Measurements from ENCODE around the gene RACK1.
"Not testable (repeated sequence)": the region's sequence is repeated elsewhere in the genome, so short reads cannot be mapped to it uniquely, and the experiment has no call there.

RACK1 gene

DNA sequence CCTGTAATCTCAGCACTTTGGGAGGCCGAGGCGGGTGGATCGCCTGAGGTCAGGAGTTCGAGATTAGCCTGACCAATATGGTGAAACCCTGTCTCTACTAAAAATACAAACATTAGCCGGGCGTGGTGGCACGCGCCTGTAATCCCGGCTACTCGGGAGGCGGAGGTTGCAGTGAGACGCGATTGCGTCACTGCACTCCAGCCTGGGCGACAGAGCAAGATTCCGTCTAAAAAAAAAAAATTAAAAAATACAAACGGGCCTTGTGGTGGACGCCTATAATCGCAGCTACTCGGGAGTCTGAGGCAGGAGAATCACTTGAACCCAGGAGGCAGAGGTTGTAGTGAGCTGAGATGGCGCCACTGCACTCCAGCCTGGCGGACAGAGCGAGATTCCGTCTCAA is 34.7 kb downstream of the RACK1 start:
- H2AFZ ChIP-seq (ENCODE audit: low read length); H3K9me2 ChIP-seq (ENCODE audit: low read depth, low read length); H3K4me3 ChIP-seq (ENCODE audit: low read depth, low read length, poor library complexity, severe bottlenecking); H3F3A ChIP-seq (ENCODE audit: insufficient read depth, low read length); H4K20me1 ChIP-seq (ENCODE audit: insufficient read depth, low read length); H3K4me2 ChIP-seq (ENCODE audit: low read length); H3K27me3 ChIP-seq (ENCODE audit: insufficient read depth, low read length); H3K9ac ChIP-seq (ENCODE audit: low read length); H3K9me3 ChIP-seq (ENCODE audit: low read length); H3K27ac ChIP-seq (ENCODE audit: low read depth, low read length, poor library complexity, severe bottlenecking); H3K79me2 ChIP-seq (ENCODE audit: insufficient read depth, low read length); H3K36me3 ChIP-seq (ENCODE audit: insufficient read depth, low read length): not testable (repeated sequence)
- H3K4me1 ChIP-seq (ENCODE audit: insufficient read depth, low read length, severe bottlenecking) = peaks cover 25% of the 10 kb centered on the region

GRCh38 chr5:181207960-181208253 is 35.8 kb downstream of the RACK1 start:
- Histone ChIP-seq H3K27ac (ENCODE audit: low read depth, low read length, poor library complexity, severe bottlenecking) (no peak overlapping the region), H3K4me2 (ENCODE audit: low read length) (no peak overlapping the region), H3K4me1 (ENCODE audit: insufficient read depth, low read length, severe bottlenecking) (peaks cover 29% of the 10 kb centered on the region), H3K79me2 (ENCODE audit: insufficient read depth, low read length) (no peaks in the 10 kb centered on the region), H3K27me3 (ENCODE audit: insufficient read depth, low read length) (no peaks in the 10 kb centered on the region), H3K36me3 (ENCODE audit: insufficient read depth, low read length) (no peaks in the 10 kb centered on the region), H3K9me2 (ENCODE audit: low read depth, low read length) (no peaks in the 10 kb centered on the region), H3K4me3 (ENCODE audit: low read depth, low read length, poor library complexity, severe bottlenecking) (peak overlapping the region; percentile 74), H3K9ac (ENCODE audit: low read length) (no peak overlapping the region), H4K20me1 (ENCODE audit: insufficient read depth, low read length) (no peaks in the 10 kb centered on the region), H3K9me3 (ENCODE audit: low read length) (no peaks in the 10 kb centered on the region), H2AFZ (ENCODE audit: low read length) (no peak overlapping the region), H3F3A (ENCODE audit: insufficient read depth, low read length) (no peaks in the 10 kb centered on the region)
- TF ChIP-seq, protein P1, sequence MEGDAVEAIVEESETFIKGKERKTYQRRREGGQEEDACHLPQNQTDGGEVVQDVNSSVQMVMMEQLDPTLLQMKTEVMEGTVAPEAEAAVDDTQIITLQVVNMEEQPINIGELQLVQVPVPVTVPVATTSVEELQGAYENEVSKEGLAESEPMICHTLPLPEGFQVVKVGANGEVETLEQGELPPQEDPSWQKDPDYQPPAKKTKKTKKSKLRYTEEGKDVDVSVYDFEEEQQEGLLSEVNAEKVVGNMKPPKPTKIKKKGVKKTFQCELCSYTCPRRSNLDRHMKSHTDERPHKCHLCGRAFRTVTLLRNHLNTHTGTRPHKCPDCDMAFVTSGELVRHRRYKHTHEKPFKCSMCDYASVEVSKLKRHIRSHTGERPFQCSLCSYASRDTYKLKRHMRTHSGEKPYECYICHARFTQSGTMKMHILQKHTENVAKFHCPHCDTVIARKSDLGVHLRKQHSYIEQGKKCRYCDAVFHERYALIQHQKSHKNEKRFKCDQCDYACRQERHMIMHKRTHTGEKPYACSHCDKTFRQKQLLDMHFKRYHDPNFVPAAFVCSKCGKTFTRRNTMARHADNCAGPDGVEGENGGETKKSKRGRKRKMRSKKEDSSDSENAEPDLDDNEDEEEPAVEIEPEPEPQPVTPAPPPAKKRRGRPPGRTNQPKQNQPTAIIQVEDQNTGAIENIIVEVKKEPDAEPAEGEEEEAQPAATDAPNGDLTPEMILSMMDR (IDR thresholded peaks at IDR 0.05; ENCODE audit: low read length) = no peak
- no peak for TF ChIP-seq EZH2 (IDR thresholded peaks at IDR 0.05; ENCODE audit: borderline replicate concordance, low read length)

GRCh38 chr5:181207214-181207959 is 36.3 kb downstream of the RACK1 start:
- Histone ChIP-seq H3K4me3 (ENCODE audit: low read depth, low read length, poor library complexity, severe bottlenecking) (peak overlapping the region; percentile 74), H3F3A (ENCODE audit: insufficient read depth, low read length) (no peaks in the 10 kb centered on the region), H3K4me1 (ENCODE audit: insufficient read depth, low read length, severe bottlenecking) (peaks cover 29% of the 10 kb centered on the region), H3K79me2 (ENCODE audit: insufficient read depth, low read length) (no peaks in the 10 kb centered on the region), H4K20me1 (ENCODE audit: insufficient read depth, low read length) (no peaks in the 10 kb centered on the region), H3K27ac (ENCODE audit: low read depth, low read length, poor library complexity, severe bottlenecking) (peak overlapping the region; percentile 65), H3K4me2 (ENCODE audit: low read length) (peak overlapping the region; percentile 89), H3K9ac (ENCODE audit: low read length) (peak overlapping the region; percentile 65), H3K36me3 (ENCODE audit: insufficient read depth, low read length) (no peaks in the 10 kb centered on the region), H3K9me3 (ENCODE audit: low read length) (no peaks in the 10 kb centered on the region), H2AFZ (ENCODE audit: low read length) (no peak overlapping the region), H3K27me3 (ENCODE audit: insufficient read depth, low read length) (no peaks in the 10 kb centered on the region), H3K9me2 (ENCODE audit: low read depth, low read length) (no peaks in the 10 kb centered on the region)
- TF ChIP-seq, protein P1 (IDR thresholded peaks at IDR 0.05; ENCODE audit: low read length) = no peak
- no peak for TF ChIP-seq EZH2 (IDR thresholded peaks at IDR 0.05; ENCODE audit: borderline replicate concordance, low read length)

All from OCI-LY1 (cell line).